GM19240 (cell line): ENCODE data around the gene PPFIA3.
"Not testable (repeated sequence)": the region's sequence is repeated elsewhere in the genome, so short reads cannot be mapped to it uniquely, and the experiment has no call there.

ENCODE experiments used
- DNase-seq: peaks from one replicate; pipeline ENCODE4 v3.0.0; 2011; ENCODE audit warnings: low spot score; ENCODE audit not compliant: insufficient read length

Gene PPFIA3

DNA sequence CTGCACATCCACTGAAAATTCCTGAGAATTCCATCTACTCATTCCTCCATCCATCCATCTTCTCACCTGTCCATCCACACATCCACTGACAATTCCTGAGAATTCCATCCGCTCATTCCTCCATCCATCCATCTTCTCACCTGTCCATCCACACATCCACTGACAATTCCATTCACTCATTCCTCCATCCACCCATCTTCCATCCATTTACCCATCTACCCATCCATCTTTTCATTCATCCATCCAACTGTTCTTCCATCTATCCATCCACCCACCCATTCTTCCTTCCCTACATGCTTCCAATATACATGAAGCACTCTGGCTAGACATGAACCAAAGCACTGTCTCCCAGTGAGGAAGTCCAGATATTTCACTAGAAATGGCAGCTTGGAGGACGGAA is 53.9 kb downstream of the PPFIA3 start:
- DNase-seq, result no peak

- no peak for DNase-seq
These were observed 61.3 kb downstream of the PPFIA3 start for GRCh38 chr19:49180659-49181058.

DNA sequence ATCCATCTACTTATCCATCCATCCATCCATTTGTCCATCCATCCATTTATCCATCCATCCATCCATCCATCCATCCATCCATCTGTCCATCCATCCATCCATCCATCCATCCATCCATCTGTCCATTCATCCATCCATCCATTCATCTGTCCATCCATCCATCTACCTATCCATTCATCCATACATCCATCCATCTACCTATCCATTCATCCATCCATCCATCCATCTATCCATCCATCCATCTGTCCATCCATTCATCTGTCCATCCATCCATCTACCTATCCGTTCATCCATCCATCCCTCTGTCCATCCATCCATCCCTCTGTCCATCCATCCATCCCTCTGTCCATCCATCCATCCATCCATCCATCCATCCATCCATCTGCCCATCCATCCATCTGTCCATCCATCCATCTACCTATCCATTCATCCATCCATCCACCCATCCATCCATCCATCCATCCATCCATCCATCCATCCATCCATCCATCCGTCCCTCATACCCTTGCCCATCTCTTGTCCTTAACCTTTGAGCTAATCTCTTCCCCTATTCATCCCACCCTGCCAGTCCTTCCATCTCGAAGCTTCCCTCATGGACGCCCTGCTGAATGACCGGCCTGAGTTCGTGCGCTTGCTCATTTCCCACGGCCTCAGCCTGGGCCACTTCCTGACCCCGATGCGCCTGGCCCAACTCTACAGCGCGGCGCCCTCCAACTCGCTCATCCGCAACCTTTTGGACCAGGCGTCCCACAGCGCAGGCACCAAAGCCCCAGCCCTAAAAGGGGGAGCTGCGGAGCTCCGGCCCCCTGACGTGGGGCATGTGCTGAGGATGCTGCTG is 62.9 kb downstream of the PPFIA3 start:
- not testable (repeated sequence) for DNase-seq

GRCh38 chr19:49182848-49183375 is 63.6 kb downstream of the PPFIA3 start:
- no peak for DNase-seq

GRCh38 chr19:49186108-49186507 is 66.8 kb downstream of the PPFIA3 start:
- DNase-seq, result no peak

- no peak for DNase-seq
These were observed 69.4 kb downstream of the PPFIA3 start for GRCh38 chr19:49188626-49189200.

- DNase-seq, result no peak
These were observed 69.9 kb downstream of the PPFIA3 start for GRCh38 chr19:49189259-49189658.

GRCh38 chr19:49190781-49191180 is 71.4 kb downstream of the PPFIA3 start:
- no peak for DNase-seq

GRCh38 chr19:49193822-49194394 is 74.6 kb downstream of the PPFIA3 start:
- DNase-seq, result no peak

DNA sequence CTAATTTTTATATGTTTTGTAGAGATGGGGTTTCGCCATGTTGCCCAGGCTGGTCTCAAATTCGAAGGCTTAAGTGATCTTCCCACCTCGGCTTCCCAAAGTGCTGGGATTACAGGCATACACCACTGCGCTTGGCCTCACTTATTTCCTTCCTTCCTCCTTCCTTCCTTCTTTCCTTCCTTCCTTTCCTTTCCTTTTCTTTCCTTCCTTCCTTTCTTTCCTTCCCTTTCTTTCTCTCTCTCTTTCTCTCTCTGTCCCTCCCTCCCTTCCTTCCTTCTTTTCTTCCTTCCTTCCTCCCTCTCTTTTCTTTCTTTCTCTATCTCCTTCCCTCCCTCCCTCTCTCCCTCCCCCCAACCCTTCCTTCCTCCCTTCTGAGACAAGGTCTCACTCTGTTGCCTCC is 75.1 kb downstream of the PPFIA3 start:
- DNase-seq, result no peak

- no peak for DNase-seq
These were observed 77.3 kb downstream of the PPFIA3 start for GRCh38 chr19:49196527-49197240.

- no peak for DNase-seq
These were observed 81.0 kb downstream of the PPFIA3 start for GRCh38 chr19:49200238-49200862.
